K562 (cell line): ENCODE measurements around the gene KIF19. TPM values are rescaled to one million over a fixed set of nuclear protein-coding genes. Genes with fewer than 3 reads are reported as not detected.

ENCODE experiments used
- ATAC-seq: fragments of 200-7000 bp; cut with Tn5 transposase; 3 replicates; pipeline ENCODE4 v1.9.1; 2020; ENCODE audit warnings: moderate library complexity
- BruUV-seq: library from RNA; stranded (reverse); fragments of 400-500 nt; replicated peaks from 2 replicates; lab custom pipeline; 2021; lab: Mats Ljungman, UMichigan
- CTCF ChIA-PET: fragments of 300-600 bp; formaldehyde crosslinking; extraction: SDS; loops from one replicate; lab custom pipeline; 2021; ENCODE audit warnings: low intra/inter-chr PET ratio; lab: Yijun Ruan, JAX
- POLR2A ChIA-PET: fragments of 300-600, 350-650 bp; sonication (Branson Sonifier 250); formaldehyde crosslinking; extraction: SDS; loops from one replicate; lab custom pipeline; 2021; ENCODE audit warnings: antibody characterized with exemption, inconsistent platforms; lab: Yijun Ruan, JAX
- DNase-seq, 4 experiments: peaks; one replicate each; pipeline versions ENCODE4 v3.0.0 to v3.0.0-alpha.2; 2011 to 2018; ENCODE audit warnings: low spot score in 3 of 4, mixed read lengths in 3 of 4; ENCODE audit errors: extremely low read depth in 1 of 4
- FAIRE-seq: peaks from 2 replicates; lab custom pipeline; 2011; peaks lifted over from hg19 to GRCh38; lab: Jason Lieb, UNC
- H2AFZ ChIP-seq: 2 replicates; pipeline ENCODE4 v1.6.0; 2011; ENCODE audit warnings: low read depth, low read length, control low read depth, inconsistent platforms
- H3K27ac ChIP-seq: fragments of 200-600 bp; 3 replicates; pipeline ENCODE4 v1.8.0; 2011; ENCODE audit warnings: low read depth, mild to moderate bottlenecking, control low read depth, inconsistent platforms, low read length, moderate library complexity, mixed read lengths; ENCODE audit errors: extremely low read depth
- H3K27me3 ChIP-seq, 2 experiments: fragments of 300-600 bp in 1 of 2; 2 replicates in 1 of 2; 3 replicates in 1 of 2; pipeline versions ENCODE4 v1.6.0 to v1.8.0; 2011; ENCODE audit warnings: inconsistent platforms in 2 of 2, low read length in 2 of 2, mild to moderate bottlenecking in 1 of 2, mixed read lengths in 1 of 2, moderate library complexity in 1 of 2; ENCODE audit not compliant: control insufficient read depth in 2 of 2, insufficient read depth in 2 of 2
- H3K36me3 ChIP-seq: fragments of 300-600 bp; 3 replicates; pipeline ENCODE4 v1.8.0; 2011; ENCODE audit warnings: mild to moderate bottlenecking, low read length, inconsistent platforms; ENCODE audit not compliant: control insufficient read depth, insufficient read depth
- H3K4me1 ChIP-seq, 2 experiments: fragments of 200-600 bp in 1 of 2; replicated peaks in 1 of 2; 2 replicates in 1 of 2; 3 replicates in 1 of 2; pipeline versions ENCODE4 v1.5.1 to v1.8.0; 2011; ENCODE audit warnings: inconsistent platforms in 2 of 2, low read length in 2 of 2, mild to moderate bottlenecking in 1 of 2, mixed read lengths in 1 of 2, moderate library complexity in 1 of 2; ENCODE audit not compliant: control insufficient read depth in 2 of 2, insufficient read depth in 2 of 2
- H3K4me2 ChIP-seq: 2 replicates; pipeline ENCODE4 v1.6.1; 2011; ENCODE audit warnings: low read length, control low read depth, inconsistent platforms, mixed read lengths; ENCODE audit not compliant: insufficient read depth
- H3K4me3 ChIP-seq: fragments of 200-600 bp; sonication (generic), shearing (Covaris generic); 2 replicates; pipeline ENCODE4 v1.5.1; 2016; ENCODE audit warnings: control low read depth, inconsistent platforms
- H3K79me2 ChIP-seq: fragments of 200-600 bp; 3 replicates; pipeline ENCODE4 v1.8.0; 2011; ENCODE audit warnings: low read length, inconsistent platforms; ENCODE audit not compliant: control insufficient read depth, insufficient read depth
- H3K9ac ChIP-seq, 2 experiments: 2 replicates each; pipeline versions ENCODE4 v1.6.0 to v1.6.1; 2011; ENCODE audit warnings: low read depth in 2 of 2, low read length in 2 of 2, control low read depth in 1 of 2, inconsistent platforms in 1 of 2, mild to moderate bottlenecking in 1 of 2, mixed read lengths in 1 of 2; ENCODE audit not compliant: insufficient read depth in 1 of 2
- H3K9me1 ChIP-seq: one replicate; pipeline ENCODE4 v1.6.0; 2011; ENCODE audit warnings: inconsistent platforms, mild to moderate bottlenecking, low read length, moderate library complexity; ENCODE audit not compliant: control insufficient read depth, insufficient read depth
- H3K9me3 ChIP-seq: replicated peaks from 2 replicates; pipeline ENCODE4 v1.5.1; 2011; ENCODE audit warnings: low read depth, low read length, inconsistent platforms; ENCODE audit not compliant: control insufficient read depth, insufficient read depth
- H4K20me1 ChIP-seq: replicated peaks from 2 replicates; pipeline ENCODE4 v1.6.1; 2011; ENCODE audit warnings: low read length, inconsistent platforms, mixed read lengths; ENCODE audit not compliant: control insufficient read depth, insufficient read depth
- ARID1B ChIP-seq: fragments of 450-650 bp; IDR thresholded peaks from 2 replicates; pipeline ENCODE4 v1.6.1; 2016; ENCODE audit warnings: antibody characterized with exemption, mild to moderate bottlenecking, inconsistent platforms
- CREB3 ChIP-seq: fragments of 450-650 bp; conservative IDR thresholded peaks from 2 replicates; pipeline ENCODE4 v1.6.1; 2016; ENCODE audit warnings: missing genetic modification characterization, low read depth, mild to moderate bottlenecking, missing compliant biosample characterization, moderate library complexity
- CTCF ChIP-seq, 3 experiments: IDR thresholded peaks in 2 of 3; conservative IDR thresholded peaks in 1 of 3; 2 replicates each; pipeline ENCODE4 v1.5.1; 2011 to 2012; ENCODE audit warnings: low read length in 3 of 3, mild to moderate bottlenecking in 3 of 3, control low read depth in 2 of 3, improper control_type of control experiment in 1 of 3, inconsistent platforms in 1 of 3, low read depth in 1 of 3, mixed read lengths in 1 of 3, moderate library complexity in 1 of 3; ENCODE audit not compliant: insufficient read depth in 2 of 3
- HNRNPL ChIP-seq: fragments of 200-400 bp; formaldehyde crosslinking; IDR thresholded peaks from 2 replicates; pipeline ENCODE4 v1.6.1; 2017; ENCODE audit warnings: low read depth, mild to moderate bottlenecking, low read length
- KAT7 ChIP-seq: sonication (generic); formaldehyde crosslinking; IDR thresholded peaks from 2 replicates; pipeline ENCODE4 v1.8.0; 2022; ENCODE audit warnings: missing genetic modification reagents, mild to moderate bottlenecking, borderline replicate concordance
- KDM5B ChIP-seq: fragments of 200-600 bp; sonication (generic); IDR thresholded peaks from 2 replicates; pipeline ENCODE4 v1.6.1; 2012; ENCODE audit warnings: low read depth, mild to moderate bottlenecking, moderate library complexity, low read length, control low read depth, inconsistent platforms; ENCODE audit not compliant: insufficient replicate concordance
- MCM7 ChIP-seq, 2 experiments: fragments of 450-650 bp; IDR thresholded peaks; 2 replicates each; pipeline ENCODE4 v1.6.1; 2016 to 2018
- POLR3G ChIP-seq: IDR thresholded peaks from 2 replicates; pipeline ENCODE4 v1.6.1; 2011; ENCODE audit not compliant: insufficient read length, insufficient replicate concordance; ENCODE audit errors: extremely low read depth
- PRDM10 ChIP-seq: fragments of 450-650 bp; IDR thresholded peaks from 2 replicates; pipeline ENCODE4 v1.6.1; 2018; ENCODE audit not compliant: partially characterized antibody
- SMAD2 ChIP-seq: fragments of 150-350 bp; IDR thresholded peaks from 2 replicates; pipeline ENCODE4 v1.6.1; 2014; ENCODE audit warnings: low read depth, mild to moderate bottlenecking, low read length
- SRSF1 ChIP-seq: fragments of 200-400 bp; formaldehyde crosslinking; IDR thresholded peaks from 2 replicates; pipeline ENCODE4 v1.6.1; 2017; ENCODE audit warnings: mild to moderate bottlenecking, low read depth, low read length, moderate library complexity
- TFAP4 ChIP-seq: sonication (generic); formaldehyde crosslinking; IDR thresholded peaks from 2 replicates; pipeline ENCODE4 v1.8.0; 2022; ENCODE audit warnings: missing genetic modification reagents, mild to moderate bottlenecking, moderate library complexity, borderline replicate concordance
- ZNF134 ChIP-seq: fragments of 250-450 bp; sonication (Bioruptor Pico); conservative IDR thresholded peaks from 2 replicates; pipeline ENCODE4 v1.4.0; 2020
- WGBS: fragments of 100-300 bp; shearing (Covaris generic); methylation state at CpG from one replicate; pipeline ENCODE4 v1.1.6; 2016; ENCODE audit warnings: low coverage, mixed read lengths; ENCODE audit not compliant: insufficient coverage; ENCODE audit errors: missing lambda C conversion rate; 5-methylcytosine and 5-hydroxymethylcytosine counted together
- in situ Hi-C: fragments of 300-500 bp; cut with MboI; formaldehyde crosslinking; loops from 4 replicates; pipeline ENCODE4 v1.15.0; 2018; ENCODE audit warnings: inconsistent platforms, mixed read lengths
- intact Hi-C: fragments of 100-400 bp; cut with micrococcal nuclease; formaldehyde crosslinking; loops from 2 replicates; pipeline ENCODE4 v1.14.2; 2022
- polyA plus RNA-seq, 8 experiments: library from polyadenylated mRNA; depleted of rRNA in 4 of 8; stranded (reverse) in 5 of 8; unstranded in 3 of 8; fragments of >200 nt; fragmentation: Nextera tagmentation in 2 of 8; fragmentation: Illumina TruSeq in 1 of 8; extraction: Ambion mirVana in 2 of 8; extraction: Trizol in 1 of 8; gene quantifications; 2 replicates each; pipeline versions ENCODE4 v1.2.1 to v1.2.3, GENCODE V29; 2011 to 2014; ENCODE audit warnings: inconsistent platforms in 1 of 8, missing spikeins in 1 of 8
- total RNA-seq, 7 experiments: library from RNA; depleted of rRNA in 6 of 7; stranded (reverse); fragments of >200 nt in 6 of 7; fragmentation: Illumina TruSeq in 2 of 7; extraction: Trizol in 2 of 7; gene quantifications; 2 replicates each; pipeline versions ENCODE4 v1.2.1 to v1.2.3, GENCODE V29; 2011 to 2021; ENCODE audit warnings: low replicate concordance in 1 of 7

The KIF19 gene
- total and polyA plus RNA-seq, 9 of the 15 experiments (the other 6 are each of a cell fraction or from before 2014, with no cell fraction given), result 0.10 TPM; not detected in 8

GRCh38 chr17:74290340-74290739 lies 35.7 kb upstream of the KIF19 start:
- FAIRE-seq (peak; percentile 11), DNase-seq (peak in 3 of 4 experiments; percentile 34 to 44 (median 44)), ATAC-seq (peak; percentile 84)
- BruUV-seq, result no TSS peak
- in situ Hi-C loops (no loop called here), intact Hi-C loops (no loop called here)
- Histone ChIP-seq H3K4me3 (no peak overlapping the region), H3K36me3 (no peaks in the 10 kb centered on the region), H4K20me1 (no peaks in the 10 kb centered on the region), H3K79me2 (no peaks in the 10 kb centered on the region), H3K4me1 (peaks cover 8 to 29% of the 10 kb centered on the region in 2 experiments; a peak in 4 of 5 replicates), H3K9me1 (no peaks in the 10 kb centered on the region), H3K4me2 (peak overlapping the region; percentile 40), H2AFZ (peak overlapping the region; percentile 92), H3K27ac (0 out of 3 replicates have a peak overlapping the region, but pooled peaks have one; percentile 1), H3K9me3 (no peaks in the 10 kb centered on the region), H3K9ac (peak overlapping the region in 1 of 2 experiments; percentile 22; a peak in 1 of 4 replicates), H3K27me3 (no peaks in the 10 kb centered on the region)
- ChIA-PET CTCF (no interaction called here), POLR2A (interaction anchor here (0.6 kb wide), 1 partner anchor 39 kb away, joined by 3 read pairs; no protein-coding TSS in a partner anchor)
- WGBS, result 23% methylated on average over 11 of the region's 11 CpGs
- TF ChIP-seq PRDM10 (peak; percentile 54), SRSF1 (no peak), CREB3 (tag) (no peak), MCM7 (IDR thresholded peaks at IDR 0.05) (no peak), POLR3G (no peak), KAT7 (CRISPR knock-in tag) (no peak), HNRNPL (no peak), KDM5B (no peak), TFAP4 (peak; percentile 18; the same call in 1 of the 2 replicates), ZNF134 (CRISPR knock-in tag) (no peak), ARID1B (peak; percentile 11; the same call in 1 of the 2 replicates), CTCF (IDR thresholded peaks at IDR 0.05 in 2 of 3, conservative IDR thresholded peaks at IDR 0.05 in 1 of 3; ENCODE audit: insufficient read depth in 2 of 3, low read depth in 1 of 3, low read length in 3 of 3) (peak in 2 of 3 experiments; percentile 27 to 36; a peak in 2 of 6 replicates), SMAD2 (no peak)
